ENCODE results near the gene EPHB2. TPM values are rescaled to one million over a fixed set of nuclear protein-coding genes. Genes with fewer than 3 reads are reported as not detected.

Gene EPHB2
- total and polyA plus RNA-seq, 2 of the 13 experiments (the other 11 are each of a cell fraction or from before 2014, with no cell fraction given), result 0.03 to 0.11 TPM

DNA sequence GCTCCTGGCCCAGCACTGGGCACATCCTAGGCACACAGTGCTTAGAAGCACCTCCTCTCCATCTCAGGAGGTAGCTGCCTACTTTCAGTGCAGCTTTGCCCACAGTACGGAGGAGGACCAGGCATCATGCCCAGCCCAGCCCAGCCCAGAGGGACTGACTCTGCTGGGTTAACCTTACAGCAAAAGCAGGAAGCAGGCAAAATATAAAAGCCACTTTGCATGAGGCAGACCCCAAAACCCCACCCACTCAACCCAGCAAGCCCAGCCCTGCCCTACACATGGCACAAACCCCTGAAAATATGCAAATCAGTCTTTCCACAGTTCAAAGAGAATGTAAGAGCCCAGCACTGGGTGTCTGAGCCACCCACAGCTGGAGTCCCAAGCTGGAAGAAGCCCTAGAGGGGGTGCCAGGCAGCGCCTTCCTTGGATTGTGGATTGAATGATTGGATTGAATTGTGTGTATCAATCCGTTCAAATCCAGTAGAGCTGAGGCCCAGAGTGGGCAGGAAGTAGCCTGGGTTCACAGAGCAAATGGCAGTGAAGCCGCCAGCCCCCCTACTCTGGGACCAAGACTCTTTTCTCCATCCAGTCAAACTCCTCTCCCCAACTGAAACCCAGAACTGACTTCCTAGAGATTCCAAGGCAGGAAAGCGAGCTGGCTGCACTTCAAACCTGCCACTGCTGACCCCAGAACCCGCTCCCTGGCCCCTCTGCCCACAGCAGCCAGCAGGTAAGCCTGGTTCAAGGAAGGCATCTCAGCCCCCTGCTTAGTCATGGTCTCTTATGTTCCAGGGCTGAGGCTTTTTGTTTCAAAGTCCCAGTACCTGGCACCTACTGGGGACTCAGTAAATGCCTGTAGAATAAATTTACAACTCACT is 144.3 kb downstream of the EPHB2 start:
- no TSS peak for BruUV-seq (replicated peaks)
- no peak overlapping the region for H3K4me2 ChIP-seq (ENCODE audit: low read depth, low read length)
- DNase-seq (ENCODE audit: low spot score), result no peak
- no peaks in the 10 kb centered on the region for H3K36me3 ChIP-seq (replicated peaks in 1 of 2; ENCODE audit: control insufficient read depth in 1 of 2, insufficient read depth in 2 of 2, low read length in 2 of 2)
- POLR2A ChIA-PET, result no interaction called here
- WGBS (ENCODE audit: low lambda C conversion rate), result 43% methylated on average over 2 of the region's 6 CpGs
- peaks cover 0 to 25% of the 10 kb centered on the region in 2 experiments; a peak in 3 of 5 replicates for H3K27me3 ChIP-seq (ENCODE audit: control insufficient read depth in 1 of 2, insufficient read depth in 2 of 2, low read length in 2 of 2)
- H3K4me3 ChIP-seq (replicated peaks in 1 of 3; ENCODE audit: insufficient read depth in 1 of 3, low read depth in 2 of 3, low read length in 3 of 3), result no peak overlapping the region
- no peak overlapping the region for H3K9ac ChIP-seq (ENCODE audit: insufficient read depth, low read depth, low read length)
- no peak overlapping the region for H2AFZ ChIP-seq (ENCODE audit: low read length)
- no peaks in the 10 kb centered on the region for H4K20me1 ChIP-seq (ENCODE audit: insufficient read depth, low read length)
- no peaks in the 10 kb centered on the region for H3K9me3 ChIP-seq (ENCODE audit: low read length)
- H3K79me2 ChIP-seq (ENCODE audit: insufficient read depth, low read length), result no peaks in the 10 kb centered on the region
- intact Hi-C loops (cut with micrococcal nuclease; ENCODE audit: unreplicated experiment) (no loop called here), in situ Hi-C loops (cut with HindIII; ENCODE audit: extremely low pct_ligation_motif_present, low pct_unique_long_range_greater_than_20kb) (no loop called here)
- no peak overlapping the region for H3K27ac ChIP-seq (ENCODE audit: extremely low read length, insufficient read depth, low read length)
- H3K4me1 ChIP-seq (ENCODE audit: insufficient read depth, low read length), result no peaks in the 10 kb centered on the region
- TF ChIP-seq ZNF543 (CRISPR knock-in tag; IDR thresholded peaks at IDR 0.05), result no peak
- TF ChIP-seq, protein P1, sequence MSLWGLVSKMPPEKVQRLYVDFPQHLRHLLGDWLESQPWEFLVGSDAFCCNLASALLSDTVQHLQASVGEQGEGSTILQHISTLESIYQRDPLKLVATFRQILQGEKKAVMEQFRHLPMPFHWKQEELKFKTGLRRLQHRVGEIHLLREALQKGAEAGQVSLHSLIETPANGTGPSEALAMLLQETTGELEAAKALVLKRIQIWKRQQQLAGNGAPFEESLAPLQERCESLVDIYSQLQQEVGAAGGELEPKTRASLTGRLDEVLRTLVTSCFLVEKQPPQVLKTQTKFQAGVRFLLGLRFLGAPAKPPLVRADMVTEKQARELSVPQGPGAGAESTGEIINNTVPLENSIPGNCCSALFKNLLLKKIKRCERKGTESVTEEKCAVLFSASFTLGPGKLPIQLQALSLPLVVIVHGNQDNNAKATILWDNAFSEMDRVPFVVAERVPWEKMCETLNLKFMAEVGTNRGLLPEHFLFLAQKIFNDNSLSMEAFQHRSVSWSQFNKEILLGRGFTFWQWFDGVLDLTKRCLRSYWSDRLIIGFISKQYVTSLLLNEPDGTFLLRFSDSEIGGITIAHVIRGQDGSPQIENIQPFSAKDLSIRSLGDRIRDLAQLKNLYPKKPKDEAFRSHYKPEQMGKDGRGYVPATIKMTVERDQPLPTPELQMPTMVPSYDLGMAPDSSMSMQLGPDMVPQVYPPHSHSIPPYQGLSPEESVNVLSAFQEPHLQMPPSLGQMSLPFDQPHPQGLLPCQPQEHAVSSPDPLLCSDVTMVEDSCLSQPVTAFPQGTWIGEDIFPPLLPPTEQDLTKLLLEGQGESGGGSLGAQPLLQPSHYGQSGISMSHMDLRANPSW (CRISPR knock-in tag; IDR thresholded peaks at IDR 0.05; ENCODE audit: borderline replicate concordance), result no peak
- TF ChIP-seq ATAD3A (CRISPR knock-in tag; IDR thresholded peaks at IDR 0.05), result no peak
- TF ChIP-seq, protein P2, sequence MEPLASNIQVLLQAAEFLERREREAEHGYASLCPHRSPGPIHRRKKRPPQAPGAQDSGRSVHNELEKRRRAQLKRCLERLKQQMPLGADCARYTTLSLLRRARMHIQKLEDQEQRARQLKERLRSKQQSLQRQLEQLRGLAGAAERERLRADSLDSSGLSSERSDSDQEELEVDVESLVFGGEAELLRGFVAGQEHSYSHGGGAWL (CRISPR knock-in tag; IDR thresholded peaks at IDR 0.05), result no peak
- TF ChIP-seq SRSF1 (optimal IDR thresholded peaks at IDR 0.05; ENCODE audit: low read depth, low read length), result no peak
- no peak for TF ChIP-seq SALL1 (CRISPR knock-in tag; IDR thresholded peaks at IDR 0.05)
- no peak for TF ChIP-seq JDP2 (CRISPR knock-in tag; IDR thresholded peaks at IDR 0.05; ENCODE audit: borderline replicate concordance)
- TF ChIP-seq SRF (IDR thresholded peaks at IDR 0.05; ENCODE audit: low read depth, low read length), result no peak
- no peak for ATAC-seq
- CTCF ChIA-PET (ENCODE audit: low intra/inter-chr PET ratio, low total read pairs), result no interaction called here
- FAIRE-seq, result no peak

All from HepG2 (cell line).